ENCODE data around the gene METTL24. TPM values are rescaled to one million over a fixed set of nuclear protein-coding genes. Genes with fewer than 3 reads are reported as not detected.

Gene METTL24
- total RNA-seq, 1 donor from 2014 or later: 3.2 TPM

DNA sequence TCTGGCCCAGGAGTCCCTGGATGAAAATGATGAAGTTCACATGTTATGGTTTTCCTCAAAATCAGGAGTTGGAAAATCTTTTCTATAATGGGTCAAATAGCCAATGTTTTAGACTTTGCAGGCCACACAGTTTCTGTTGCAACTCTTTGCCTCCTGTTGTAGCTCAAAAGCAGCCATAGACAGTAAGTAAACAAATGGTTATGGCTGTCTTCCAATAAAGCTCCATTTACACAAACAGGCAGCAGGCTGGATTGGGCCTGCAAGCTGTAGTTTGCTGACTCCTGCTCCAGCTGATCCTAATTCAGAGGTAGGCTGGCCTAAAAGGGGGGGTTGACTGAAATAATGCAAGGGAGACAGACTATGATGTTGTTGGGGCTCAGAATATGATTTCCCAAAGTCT lies 33.0 kb downstream of the METTL24 start:
- peaks cover 8% of the 10 kb centered on the region for H3K27me3 Mint-ChIP-seq (ENCODE audit: insufficient read depth, low read depth)
- Histone ChIP-seq H4K20me1 (ENCODE audit: low read depth) (no peaks in the 10 kb centered on the region), H3F3A (ENCODE audit: low read depth) (peaks cover 4% of the 10 kb centered on the region), H3K27ac (no peak overlapping the region), H3K79me2 (ENCODE audit: low read depth) (no peaks in the 10 kb centered on the region), H2AFZ (replicated peaks) (no peak overlapping the region), H3K4me1 (peaks cover 42% of the 10 kb centered on the region), H3K4me2 (no peak overlapping the region), H3K4me3 (no peak overlapping the region), H3K27me3 (no peaks in the 10 kb centered on the region), H3K36me3 (no peaks in the 10 kb centered on the region), H3K9ac (no peak overlapping the region), H3K9me3 (ENCODE audit: low read depth) (no peaks in the 10 kb centered on the region)
- no peak overlapping the region for H3K4me3 Mint-ChIP-seq
- no peaks in the 10 kb centered on the region for H3K36me3 Mint-ChIP-seq
- peaks cover 53% of the 10 kb centered on the region for H3K4me1 Mint-ChIP-seq
- H3K9me3 Mint-ChIP-seq: no peaks in the 10 kb centered on the region
- TF ChIP-seq EZH2 (IDR thresholded peaks at IDR 0.05): no peak
- TF ChIP-seq EZH2phosphoT487 (IDR thresholded peaks at IDR 0.05): no peak
- H3K27ac Mint-ChIP-seq: no peak overlapping the region
- DNase-seq (ENCODE audit: low spot score): no peak

- Mint-ChIP-seq H3K27me3 (ENCODE audit: insufficient read depth, low read depth) (peaks cover 9% of the 10 kb centered on the region), H3K9me3 (no peaks in the 10 kb centered on the region), H3K4me3 (no peak overlapping the region), H3K36me3 (no peaks in the 10 kb centered on the region), H3K4me1 (peaks cover 49% of the 10 kb centered on the region), H3K27ac (no peak overlapping the region)
- H3K27me3 ChIP-seq: no peaks in the 10 kb centered on the region
- H3K79me2 ChIP-seq (ENCODE audit: low read depth): no peaks in the 10 kb centered on the region
- no peak overlapping the region for H2AFZ ChIP-seq (replicated peaks)
- no peaks in the 10 kb centered on the region for H3K9me3 ChIP-seq (ENCODE audit: low read depth)
- TF ChIP-seq CTCF (IDR thresholded peaks at IDR 0.05) (no peak), EZH2 (IDR thresholded peaks at IDR 0.05) (no peak), EZH2phosphoT487 (IDR thresholded peaks at IDR 0.05) (no peak)
- H3K27ac ChIP-seq: no peak overlapping the region
- peaks cover 36% of the 10 kb centered on the region for H3K4me1 ChIP-seq
- no peak overlapping the region for H3K4me3 ChIP-seq
- H3F3A ChIP-seq (ENCODE audit: low read depth): peaks cover 4% of the 10 kb centered on the region
- no peak overlapping the region for H3K9ac ChIP-seq
- no peaks in the 10 kb centered on the region for H4K20me1 ChIP-seq (ENCODE audit: low read depth)
- no peaks in the 10 kb centered on the region for H3K36me3 ChIP-seq
- no peak for DNase-seq (ENCODE audit: low spot score)
- no peak overlapping the region for H3K4me2 ChIP-seq
These were observed 33.6 kb downstream of the METTL24 start for GRCh38 chr6:110324548-110324947.

- Histone ChIP-seq H3K9ac (no peak overlapping the region), H3K27ac (no peak overlapping the region), H3K4me2 (no peak overlapping the region), H3K4me3 (no peak overlapping the region), H3K9me3 (ENCODE audit: low read depth) (no peaks in the 10 kb centered on the region), H3K27me3 (no peaks in the 10 kb centered on the region), H2AFZ (replicated peaks) (peak overlapping the region; percentile 44), H3K79me2 (ENCODE audit: low read depth) (no peaks in the 10 kb centered on the region), H3K4me1 (peaks cover 27% of the 10 kb centered on the region), H3F3A (ENCODE audit: low read depth) (peaks cover 4% of the 10 kb centered on the region), H4K20me1 (ENCODE audit: low read depth) (no peaks in the 10 kb centered on the region), H3K36me3 (no peaks in the 10 kb centered on the region)
- peaks cover 6% of the 10 kb centered on the region for H3K27me3 Mint-ChIP-seq (ENCODE audit: insufficient read depth, low read depth)
- no peak overlapping the region for H3K4me3 Mint-ChIP-seq
- no peak overlapping the region for H3K27ac Mint-ChIP-seq
- no peaks in the 10 kb centered on the region for H3K36me3 Mint-ChIP-seq
- no peak for DNase-seq (ENCODE audit: low spot score)
- no peaks in the 10 kb centered on the region for H3K9me3 Mint-ChIP-seq
- H3K4me1 Mint-ChIP-seq: peaks cover 36% of the 10 kb centered on the region
- TF ChIP-seq CTCF (IDR thresholded peaks at IDR 0.05): no peak
- TF ChIP-seq EZH2 (IDR thresholded peaks at IDR 0.05): no peak
- no peak for TF ChIP-seq EZH2phosphoT487 (IDR thresholded peaks at IDR 0.05)
These were observed 34.9 kb downstream of the METTL24 start for GRCh38 chr6:110323258-110323657.

GRCh38 chr6:110322874-110323242 lies 35.3 kb downstream of the METTL24 start:
- Mint-ChIP-seq H3K27ac (peak overlapping the region; percentile 44), H3K36me3 (no peaks in the 10 kb centered on the region), H3K27me3 (ENCODE audit: insufficient read depth, low read depth) (peaks cover 6% of the 10 kb centered on the region), H3K9me3 (no peaks in the 10 kb centered on the region), H3K4me3 (no peak overlapping the region), H3K4me1 (peaks cover 32% of the 10 kb centered on the region)
- Histone ChIP-seq H4K20me1 (ENCODE audit: low read depth) (no peaks in the 10 kb centered on the region), H3K4me2 (peak overlapping the region; percentile 12), H2AFZ (replicated peaks) (peak overlapping the region; percentile 44), H3K79me2 (ENCODE audit: low read depth) (no peaks in the 10 kb centered on the region), H3K9ac (no peak overlapping the region), H3K27me3 (no peaks in the 10 kb centered on the region), H3K36me3 (no peaks in the 10 kb centered on the region), H3K4me3 (no peak overlapping the region), H3K27ac (no peak overlapping the region), H3K4me1 (peaks cover 23% of the 10 kb centered on the region), H3F3A (ENCODE audit: low read depth) (peaks cover 4% of the 10 kb centered on the region), H3K9me3 (ENCODE audit: low read depth) (no peaks in the 10 kb centered on the region)
- DNase-seq (ENCODE audit: low spot score): no peak
- TF ChIP-seq EZH2phosphoT487 (IDR thresholded peaks at IDR 0.05): no peak
- no peak for TF ChIP-seq CTCF (IDR thresholded peaks at IDR 0.05)
- TF ChIP-seq EZH2 (IDR thresholded peaks at IDR 0.05): no peak
